GM11168 (cell line): ENCODE data around the gene POC1B.

Experiments
- in situ Hi-C: fragments of 300-500 bp; cut with MboI; formaldehyde crosslinking; loops from one replicate; pipeline ENCODE4 v1.12.0; 2022; ENCODE audit warnings: low sequenced_read_pairs; ENCODE audit not compliant: unreplicated experiment

POC1B gene

GRCh38 chr12:89436062-89436461 lies 89.8 kb downstream of the POC1B start:
- in situ Hi-C loops, result no loop called here

DNA sequence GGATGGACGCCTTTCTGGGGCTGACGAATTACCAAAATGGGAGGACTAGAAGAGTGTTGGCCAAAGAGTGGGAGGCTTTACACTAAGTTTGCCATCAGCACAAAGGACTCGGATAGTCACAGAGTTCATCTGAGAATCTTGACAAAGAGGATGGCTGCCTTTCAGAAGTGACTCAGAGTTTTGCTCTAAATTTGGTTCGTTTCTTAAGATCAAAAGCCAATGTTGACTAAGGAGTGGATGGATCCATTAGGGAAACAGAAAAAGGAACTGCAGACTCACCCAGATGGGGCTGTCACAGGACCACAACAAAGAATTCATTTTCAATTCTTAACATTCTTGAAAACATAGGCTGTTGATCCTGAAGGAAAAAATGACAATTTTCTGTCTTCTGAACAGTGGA lies 92.2 kb downstream of the POC1B start:
- in situ Hi-C loops, result no loop called here

GRCh38 chr12:89432396-89432795 lies 93.5 kb downstream of the POC1B start:
- in situ Hi-C loops, result no loop called here

DNA sequence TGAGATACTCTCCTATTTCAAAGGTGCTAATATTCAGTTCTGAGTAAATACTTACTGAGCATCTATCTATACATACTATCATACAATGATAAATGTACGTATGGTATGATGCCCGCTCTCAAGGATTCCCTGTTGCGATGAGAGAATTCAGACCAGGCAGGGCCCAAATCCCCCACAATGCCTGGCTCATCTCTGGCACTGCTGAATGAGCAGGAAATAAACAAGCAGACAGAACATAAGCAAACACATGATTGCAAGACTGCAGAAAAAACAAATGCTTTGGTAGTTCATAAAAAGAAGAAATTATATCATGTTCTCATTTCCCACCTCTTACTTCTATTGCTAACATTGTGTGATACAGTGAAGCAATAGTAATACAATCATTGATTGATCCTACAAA lies 96.3 kb downstream of the POC1B start:
- in situ Hi-C loops, result no loop called here

GRCh38 chr12:89427508-89428156 lies 98.2 kb downstream of the POC1B start:
- in situ Hi-C loops, result no loop called here

- in situ Hi-C loops, result no loop called here
Observed at GRCh38 chr12:89424846-89425245, 101.0 kb downstream of the POC1B start.

- in situ Hi-C loops, result no loop called here
Observed at GRCh38 chr12:89424389-89424788, 101.5 kb downstream of the POC1B start.

- in situ Hi-C loops, result no loop called here
Observed at GRCh38 chr12:89421092-89421835, 104.6 kb downstream of the POC1B start.

DNA sequence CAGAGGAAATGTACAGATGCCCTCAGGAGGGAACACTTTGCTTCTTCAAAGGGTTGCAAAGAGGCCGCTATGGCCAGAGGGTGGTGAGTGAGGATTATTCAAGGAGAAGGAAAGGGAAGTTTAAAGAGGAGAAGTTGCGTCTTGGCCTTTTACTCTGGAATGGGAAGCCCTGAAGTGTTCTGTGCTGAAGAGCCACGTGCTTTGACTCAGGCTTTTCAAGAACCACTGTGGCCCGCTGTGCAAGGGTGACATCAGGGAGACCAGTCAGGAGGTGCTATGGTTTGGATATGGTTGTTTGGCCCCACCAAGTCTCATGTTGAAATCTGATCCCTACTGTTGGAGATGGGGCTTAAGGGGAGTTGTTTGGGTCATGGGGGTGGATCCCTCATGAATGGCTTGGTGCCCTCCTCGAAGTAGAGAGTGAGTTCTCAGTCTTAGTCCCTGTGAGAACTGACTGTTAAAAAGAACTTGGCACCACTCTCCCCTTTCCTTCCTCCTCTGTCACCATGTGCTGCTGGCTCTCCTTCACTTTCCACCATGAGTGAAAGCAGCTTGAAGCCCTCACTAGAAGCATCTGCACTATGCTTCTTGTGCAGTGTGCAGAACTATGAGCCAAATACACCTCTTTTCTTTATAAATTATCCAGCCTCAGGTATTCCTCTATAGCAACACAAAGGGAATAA lies 107.5 kb downstream of the POC1B start:
- in situ Hi-C loops, result no loop called here

- in situ Hi-C loops, result no loop called here
Observed at GRCh38 chr12:89417246-89417977, 108.4 kb downstream of the POC1B start.

DNA sequence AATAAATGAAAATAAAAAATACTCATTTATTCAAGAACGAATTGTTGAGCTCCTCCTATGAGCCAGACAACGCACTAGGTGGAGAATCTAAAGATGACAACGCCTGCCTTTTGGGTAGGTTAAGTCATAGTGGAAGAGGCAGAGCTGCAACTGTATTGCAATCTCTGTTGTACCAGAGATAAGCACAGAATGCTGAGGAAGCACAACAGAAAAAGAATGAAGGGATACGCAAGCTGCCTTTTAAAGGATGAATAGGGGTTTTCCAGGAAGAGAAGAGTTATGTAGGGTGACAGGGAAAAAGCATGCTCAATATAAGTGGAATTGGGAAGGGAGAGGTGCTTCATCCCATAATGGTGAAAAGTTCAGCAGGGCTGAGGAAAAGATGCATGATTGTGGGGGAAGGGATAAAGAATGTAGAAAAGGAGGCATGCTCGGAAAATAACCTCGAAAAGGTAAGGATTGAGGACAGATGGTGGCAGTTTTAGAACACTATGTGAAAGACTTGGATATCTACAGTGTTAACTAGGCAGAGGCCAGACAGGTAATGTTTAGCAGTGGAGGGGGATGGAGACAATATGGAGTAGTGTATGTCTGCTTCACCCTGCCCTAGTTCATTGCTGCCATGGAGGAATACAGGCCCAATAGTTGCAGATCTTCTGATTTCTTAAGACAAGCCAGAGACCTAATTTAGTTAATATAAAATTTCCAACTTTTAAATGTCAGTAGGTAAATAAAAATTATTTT lies 109.6 kb downstream of the POC1B start:
- in situ Hi-C loops, result no loop called here

GRCh38 chr12:89414851-89415250 lies 111.0 kb downstream of the POC1B start:
- in situ Hi-C loops, result no loop called here

- in situ Hi-C loops, result no loop called here
Observed at GRCh38 chr12:89414322-89414721, 111.5 kb downstream of the POC1B start.

DNA sequence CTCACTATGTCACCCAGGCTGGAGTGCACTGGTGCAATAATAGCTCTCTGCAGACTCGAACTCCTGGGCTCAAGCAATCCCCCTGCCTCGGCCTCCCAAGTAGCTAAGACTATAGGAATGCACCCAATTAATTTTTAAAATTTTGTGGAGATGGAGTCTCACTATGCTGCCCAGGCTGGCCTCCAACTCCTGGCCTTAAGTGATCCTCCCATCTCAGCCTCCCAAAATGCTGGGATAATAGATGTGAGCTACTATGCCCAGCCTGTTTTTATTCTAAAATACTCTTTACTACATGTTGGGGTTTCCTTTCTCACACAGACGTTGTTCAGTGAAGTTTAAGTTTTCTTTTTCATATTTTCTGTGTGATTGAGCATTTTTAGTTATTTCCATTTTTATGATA lies 112.6 kb downstream of the POC1B start:
- in situ Hi-C loops, result no loop called here

- in situ Hi-C loops, result no loop called here
Observed at GRCh38 chr12:89412665-89413064, 113.2 kb downstream of the POC1B start.

DNA sequence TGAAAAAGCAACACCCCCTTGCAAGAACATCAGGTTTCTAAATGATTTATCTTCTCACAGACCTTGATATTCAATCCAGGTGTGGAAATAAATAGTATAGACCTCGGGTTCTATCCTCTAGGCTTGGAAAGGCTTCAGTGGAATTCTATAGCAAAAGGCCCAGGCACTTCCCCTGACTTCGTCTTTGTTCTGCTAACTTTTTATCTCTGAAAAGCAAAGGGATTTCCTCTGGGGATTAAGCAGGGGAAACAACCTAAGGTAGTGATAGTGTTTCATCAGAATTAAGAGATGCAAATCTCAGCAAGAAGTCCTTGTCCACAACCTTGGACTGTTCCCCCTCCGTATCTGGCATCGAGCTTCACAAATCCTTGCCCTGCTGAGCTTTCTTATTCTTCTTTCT lies 114.0 kb downstream of the POC1B start:
- in situ Hi-C loops, result no loop called here

GRCh38 chr12:89411234-89411633 lies 114.6 kb downstream of the POC1B start:
- in situ Hi-C loops, result no loop called here

DNA sequence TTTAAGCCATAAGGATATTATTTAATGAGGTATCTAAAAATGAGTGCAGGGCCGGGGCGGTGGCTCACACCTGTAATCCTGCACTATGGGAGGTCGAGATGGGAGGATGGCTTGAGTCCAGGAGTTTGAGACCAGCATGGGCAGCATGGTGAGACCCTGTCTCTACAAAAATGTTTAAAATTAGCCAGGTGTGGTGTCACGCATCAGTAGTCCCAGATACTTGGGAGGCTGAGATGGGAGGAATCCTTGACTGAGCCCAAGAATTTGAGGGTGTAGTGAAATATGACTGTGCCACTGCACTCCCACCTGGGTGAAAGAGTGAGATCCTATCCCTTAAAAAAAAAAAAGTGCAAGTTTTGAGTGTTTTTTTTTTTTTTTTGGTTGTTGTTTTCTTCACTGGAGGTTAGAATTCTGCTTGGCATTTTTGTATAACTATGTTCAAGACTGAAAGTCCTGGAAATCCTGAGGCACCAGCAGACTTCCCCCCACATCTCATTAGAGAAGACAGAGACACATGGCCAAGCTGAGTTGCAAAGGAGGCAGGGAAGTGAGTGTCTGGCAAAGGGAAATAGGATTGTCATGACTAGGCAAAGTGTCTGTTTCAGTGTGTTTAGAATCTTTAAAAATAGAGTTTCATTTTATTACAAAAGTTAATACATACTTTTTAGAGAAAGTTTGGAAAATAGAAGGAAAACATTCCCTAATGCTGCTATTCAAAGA lies 120.1 kb downstream of the POC1B start:
- in situ Hi-C loops, result no loop called here

- in situ Hi-C loops, result no loop called here
Observed at GRCh38 chr12:89401433-89402058, 124.3 kb downstream of the POC1B start.
